ENCODE measurements around the gene INPP5J.
"Not testable (repeated sequence)": the region's sequence is repeated elsewhere in the genome, so short reads cannot be mapped to it uniquely, and the experiment has no call there.

Gene INPP5J

DNA sequence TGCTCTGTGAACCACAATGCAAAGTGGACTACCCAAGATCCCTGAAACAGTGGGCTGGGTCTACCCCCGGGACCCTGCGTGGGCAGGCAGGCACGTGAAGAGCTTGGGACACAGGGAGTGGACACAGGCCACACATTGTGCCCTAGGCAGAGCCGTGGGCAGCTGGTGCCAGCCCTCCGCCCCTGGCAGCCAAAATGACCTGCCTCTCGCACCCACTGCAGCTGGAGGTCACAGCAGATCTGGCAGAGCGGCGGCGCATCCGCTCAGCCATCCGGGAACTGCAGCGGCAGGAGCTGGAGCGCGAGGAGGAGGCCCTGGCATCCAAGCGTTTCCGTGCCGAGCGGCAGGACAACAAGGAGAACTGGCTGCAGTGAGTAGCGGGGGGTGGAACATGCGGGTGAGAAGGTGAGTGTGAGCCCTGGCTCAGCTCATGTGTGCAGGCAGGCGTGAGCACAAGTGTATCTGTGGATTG, 35.0 kb upstream of the INPP5J start:
- no peak for DNase-seq

DNA sequence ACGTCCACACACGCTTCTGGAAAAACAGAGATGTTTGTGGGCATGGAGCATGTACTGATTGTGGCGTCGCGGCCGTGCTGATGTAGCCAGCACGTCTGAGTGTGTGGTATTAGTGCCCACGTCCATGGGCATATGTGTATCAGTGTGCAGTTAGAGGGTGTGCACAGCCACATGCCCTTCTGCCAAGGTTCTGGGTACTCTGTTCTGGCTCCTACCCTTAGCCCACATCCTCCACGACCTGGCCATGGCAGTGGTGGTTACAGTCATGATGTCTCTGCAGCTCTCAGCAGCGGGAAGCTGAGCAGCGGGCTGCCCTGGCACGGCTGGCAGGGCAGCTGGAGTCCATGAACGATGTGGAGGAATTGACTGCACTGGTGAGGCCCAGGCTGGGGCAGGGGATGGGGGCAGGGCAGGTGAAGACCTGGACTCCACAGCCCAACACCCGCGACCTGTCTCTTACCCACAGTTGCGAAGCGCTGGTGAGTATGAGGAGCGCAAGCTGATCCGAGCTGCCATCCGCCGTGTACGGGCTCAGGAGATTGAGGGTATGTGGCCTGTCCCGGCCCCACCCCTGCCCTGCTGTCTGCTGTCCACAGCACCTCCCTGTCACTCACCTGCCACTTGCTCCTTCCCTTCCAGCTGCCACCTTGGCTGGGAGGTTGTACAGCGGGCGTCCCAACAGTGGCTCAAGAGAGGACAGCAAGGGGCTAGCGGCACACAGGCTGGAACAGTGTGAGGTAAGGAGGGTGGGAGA, 34.4 kb upstream of the INPP5J start:
- no peak for DNase-seq

DNA sequence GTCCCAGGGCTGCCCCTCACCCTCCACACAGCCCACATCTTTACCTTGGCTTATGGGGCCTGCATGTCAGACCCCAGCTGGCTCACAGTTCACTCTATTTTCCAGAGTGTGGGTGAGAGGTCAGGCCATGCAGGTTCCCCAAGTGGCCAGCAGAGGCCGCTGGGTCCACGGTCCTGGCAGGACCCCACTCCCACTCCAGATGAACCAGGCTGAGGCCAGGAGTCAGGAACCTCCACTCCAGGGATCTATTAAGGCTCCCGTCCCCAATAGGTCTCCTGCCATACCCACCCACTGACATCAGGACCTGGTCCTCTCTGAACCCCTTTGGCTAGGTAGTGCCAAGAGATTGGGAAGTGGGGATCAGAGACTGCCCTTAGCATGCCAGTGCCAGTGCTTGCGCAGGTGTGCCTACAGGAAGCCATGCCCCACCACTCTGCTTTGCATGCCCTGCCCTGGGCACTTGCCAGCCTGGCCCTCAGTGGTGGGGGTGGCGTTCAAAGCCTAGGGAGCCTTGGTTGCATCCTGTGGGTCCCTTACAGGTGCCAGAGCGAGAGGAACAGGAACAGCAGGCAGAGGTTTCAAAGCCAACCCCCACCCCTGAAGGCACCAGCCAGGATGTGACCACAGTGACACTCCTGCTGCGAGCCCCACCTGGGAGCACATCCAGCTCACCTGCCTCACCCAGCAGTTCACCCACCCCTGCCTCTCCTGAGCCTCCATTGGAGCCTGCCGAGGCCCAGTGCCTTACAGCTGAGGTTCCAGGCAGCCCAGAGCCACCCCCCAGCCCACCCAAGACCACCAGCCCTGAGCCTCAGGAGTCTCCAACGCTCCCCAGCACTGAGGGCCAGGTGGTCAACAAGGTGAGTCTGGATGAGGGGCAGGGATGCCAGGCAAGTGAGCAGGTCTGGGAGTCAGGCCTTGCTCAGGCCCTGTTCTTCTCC, 33.3 kb upstream of the INPP5J start:
- DNase-seq, result no peak

DNA sequence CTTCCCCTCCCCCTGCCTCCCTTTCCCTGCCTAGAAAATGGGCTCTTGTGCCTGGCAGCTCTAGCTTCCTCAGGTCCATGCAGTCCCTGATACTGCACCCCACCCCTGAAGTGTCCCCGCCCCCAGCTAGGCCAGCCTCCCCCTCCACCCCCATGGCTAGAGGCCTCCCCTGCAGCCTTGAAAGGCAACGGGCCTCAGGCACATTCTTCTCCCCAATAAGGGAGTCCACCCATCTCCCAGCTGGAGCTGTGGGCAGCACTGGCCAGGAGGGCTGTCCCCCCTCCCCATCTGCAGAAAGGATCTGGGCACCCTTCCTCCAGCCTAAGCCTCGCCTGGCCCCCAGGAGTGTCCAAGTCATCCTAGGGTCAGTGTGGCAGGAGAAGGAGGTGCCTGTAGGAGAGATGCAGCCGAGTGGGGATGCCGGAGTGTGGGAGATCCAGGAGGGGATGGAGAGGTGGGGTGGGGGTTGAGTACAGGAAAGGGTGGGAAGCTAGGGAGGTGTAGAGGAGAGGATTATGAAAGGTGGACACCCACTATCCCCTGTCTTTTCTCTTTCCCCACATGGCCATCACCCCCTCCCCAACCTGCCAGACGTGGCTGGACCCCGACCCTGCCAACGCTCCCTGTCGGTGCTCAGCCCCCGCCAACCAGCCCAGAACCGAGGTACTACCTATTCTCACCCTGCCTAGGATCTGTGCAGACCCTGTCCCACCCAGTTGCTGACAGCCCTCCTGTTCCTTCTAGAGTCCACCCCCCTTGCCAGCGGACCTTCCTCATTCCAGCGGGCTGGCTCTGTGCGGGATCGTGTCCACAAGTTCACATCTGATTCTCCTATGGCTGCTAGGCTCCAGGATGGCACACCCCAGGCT, 32.3 kb upstream of the INPP5J start:
- DNase-seq, result no peak

DNA sequence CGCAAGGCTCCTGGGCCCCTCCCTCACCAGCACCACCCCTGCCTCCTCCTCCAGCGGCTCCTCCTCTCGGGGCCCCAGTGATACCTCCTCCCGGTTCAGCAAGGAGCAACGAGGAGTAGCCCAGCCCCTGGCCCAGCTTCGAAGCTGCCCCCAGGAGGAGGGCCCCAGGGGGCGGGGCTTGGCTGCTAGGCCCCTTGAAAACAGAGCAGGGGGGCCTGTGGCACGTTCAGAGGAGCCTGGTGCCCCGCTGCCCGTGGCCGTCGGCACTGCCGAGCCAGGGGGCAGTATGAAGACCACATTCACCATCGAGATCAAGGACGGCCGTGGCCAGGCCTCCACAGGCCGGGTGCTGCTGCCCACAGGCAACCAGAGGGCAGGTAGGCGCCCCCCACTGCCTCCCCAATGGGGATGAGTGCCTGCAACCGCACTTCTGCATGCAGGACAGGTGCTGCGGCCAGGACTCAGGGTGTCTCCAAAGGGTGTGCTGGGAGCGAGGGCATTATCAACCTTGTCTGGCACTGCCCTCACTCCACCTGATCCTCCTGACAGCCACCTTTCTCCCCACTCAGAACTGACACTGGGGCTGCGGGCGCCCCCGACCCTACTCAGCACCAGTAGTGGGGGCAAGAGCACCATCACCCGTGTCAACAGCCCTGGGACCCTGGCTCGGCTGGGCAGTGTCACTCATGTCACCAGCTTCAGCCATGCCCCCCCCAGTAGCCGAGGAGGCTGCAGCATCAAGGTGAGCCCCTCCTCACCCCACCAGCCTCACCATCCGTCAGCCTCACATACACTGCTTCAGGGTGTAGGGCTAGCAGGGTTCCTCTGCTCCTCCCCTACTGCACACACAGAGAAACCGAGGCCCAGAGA, 31.4 kb upstream of the INPP5J start:
- no peak for DNase-seq

DNA sequence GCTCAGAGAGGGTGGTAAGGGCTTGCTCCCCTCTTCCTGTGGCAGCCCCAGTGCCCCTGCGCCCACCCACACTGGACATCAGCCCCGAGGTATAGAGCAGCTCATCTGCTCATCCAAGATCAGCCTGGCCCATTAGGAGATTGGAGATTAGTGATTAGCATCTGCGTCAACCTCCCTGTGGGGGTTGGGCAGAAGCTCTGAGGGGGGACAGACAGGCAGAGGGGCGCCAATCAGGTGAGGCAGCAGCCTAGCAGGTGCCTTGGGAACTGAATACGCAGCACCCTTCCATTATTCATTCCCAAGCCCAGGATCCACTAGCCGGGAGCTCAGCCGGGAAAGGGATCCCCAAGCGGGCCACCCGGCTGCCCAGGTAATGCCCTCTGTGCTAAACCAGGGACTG, 30.6 kb upstream of the INPP5J start:
- no peak for DNase-seq

DNA sequence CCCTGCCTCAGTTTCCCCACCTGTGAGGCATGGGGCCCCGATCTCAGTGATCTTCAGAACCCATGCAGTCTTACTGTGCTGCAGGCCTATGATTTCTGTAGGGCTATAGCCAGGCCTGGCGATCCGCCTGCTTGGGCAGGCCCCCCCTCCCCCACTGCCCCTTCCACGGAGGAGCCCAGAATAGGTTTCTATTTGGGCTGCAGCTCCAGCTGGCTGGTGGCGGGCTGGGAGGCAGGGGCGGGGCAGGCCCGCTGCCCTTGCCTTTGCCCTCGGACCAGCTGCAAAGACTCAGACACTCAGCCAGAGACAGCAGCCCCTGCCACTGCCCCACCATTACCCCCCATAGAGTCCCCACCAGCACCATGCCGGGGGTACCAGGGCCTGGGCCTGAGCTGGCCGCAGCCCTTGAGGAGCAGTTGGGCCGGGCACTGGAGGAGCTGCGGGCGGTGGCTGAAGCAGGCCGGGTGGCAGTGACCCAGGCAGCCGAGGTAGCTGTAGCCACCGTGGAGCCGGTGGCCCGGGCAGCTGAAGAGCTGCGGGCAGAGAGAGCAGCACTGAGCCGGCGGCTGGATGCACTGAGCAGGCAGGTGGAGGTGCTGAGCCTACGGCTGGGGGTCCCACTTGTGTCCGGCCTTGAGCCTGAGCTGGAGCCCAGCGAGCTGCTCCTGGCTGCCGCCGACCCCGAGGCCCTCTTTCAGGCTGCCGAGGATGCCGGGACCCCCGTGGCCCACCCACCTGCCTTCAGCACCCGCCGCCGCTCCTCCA, 29.5 kb upstream of the INPP5J start:
- DNase-seq, result no peak

DNA sequence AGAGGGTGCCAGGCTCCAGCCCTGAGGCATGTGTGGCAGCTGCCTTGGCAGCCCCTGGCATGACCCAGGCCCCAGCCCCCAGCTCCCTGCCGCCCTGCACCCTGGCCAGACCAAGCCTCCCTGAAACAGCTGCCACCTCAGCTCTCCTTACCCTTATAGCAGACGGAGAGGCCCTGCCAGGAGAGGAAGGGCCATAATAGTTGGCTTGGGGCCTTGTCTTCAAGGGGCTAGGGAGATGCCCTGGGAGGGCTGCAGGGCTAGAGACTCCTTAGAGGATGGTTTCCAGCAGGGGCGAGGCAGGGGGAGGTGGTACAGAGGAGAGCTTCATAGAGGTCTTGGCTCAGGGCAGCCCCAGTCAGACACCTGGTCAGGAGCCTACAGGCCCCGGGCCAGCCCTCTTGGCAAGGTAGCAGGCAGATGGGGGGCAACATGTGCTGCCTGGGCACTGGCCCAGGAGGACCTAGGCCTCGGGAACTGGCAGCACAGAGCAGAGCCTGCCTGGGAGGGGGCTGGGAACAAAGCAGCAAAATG, 28.7 kb upstream of the INPP5J start:
- DNase-seq, result no peak

DNA sequence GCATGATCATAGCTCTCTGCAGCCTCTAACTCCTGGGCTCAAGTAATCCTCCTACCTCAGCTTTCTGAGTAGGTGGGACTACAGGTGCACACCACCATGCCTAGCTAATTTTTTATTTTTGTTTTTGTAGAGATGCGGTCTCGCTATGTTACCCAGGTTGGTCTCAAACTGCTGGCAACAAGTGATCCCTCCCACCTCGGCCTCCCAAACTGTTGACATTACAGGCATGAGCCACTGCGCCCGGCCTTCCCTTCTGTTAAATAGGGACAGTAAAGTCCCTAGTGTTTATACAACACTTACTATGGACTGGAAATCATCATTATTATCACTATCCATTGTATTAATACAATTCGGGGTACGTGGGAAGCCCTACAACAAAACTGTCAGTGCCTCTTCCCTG, 28.0 kb upstream of the INPP5J start:
- DNase-seq, result no peak

DNA sequence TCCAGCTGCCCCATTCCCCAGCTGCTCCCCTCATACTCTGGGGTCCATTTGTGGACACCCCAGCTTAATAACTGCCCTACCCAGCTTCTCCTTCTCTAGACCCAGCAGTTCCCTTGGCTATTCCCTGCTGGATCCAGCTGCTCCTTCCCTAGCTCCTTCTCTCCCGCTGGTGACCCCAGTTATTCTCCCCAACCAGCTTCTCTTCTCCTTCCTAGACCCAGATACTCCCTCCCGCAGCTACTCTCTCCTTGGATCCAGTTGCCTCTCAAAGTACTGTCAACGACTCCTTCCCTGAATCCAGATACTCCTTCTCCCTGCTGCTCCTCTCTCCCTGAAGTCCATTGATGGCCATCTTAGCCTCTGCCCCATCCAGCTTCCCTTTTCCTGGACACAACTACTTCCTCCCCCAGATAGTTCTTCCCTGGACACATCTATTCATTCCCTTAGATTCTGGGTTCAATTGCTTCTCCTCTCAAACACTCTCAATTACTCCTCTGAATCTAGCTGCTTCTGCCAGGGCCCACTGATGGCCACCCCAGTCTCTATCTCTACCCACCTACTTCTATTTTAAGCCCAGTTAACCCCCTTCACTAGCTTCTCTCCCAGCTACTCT, 27.0 kb upstream of the INPP5J start:
- no peak for DNase-seq

DNA sequence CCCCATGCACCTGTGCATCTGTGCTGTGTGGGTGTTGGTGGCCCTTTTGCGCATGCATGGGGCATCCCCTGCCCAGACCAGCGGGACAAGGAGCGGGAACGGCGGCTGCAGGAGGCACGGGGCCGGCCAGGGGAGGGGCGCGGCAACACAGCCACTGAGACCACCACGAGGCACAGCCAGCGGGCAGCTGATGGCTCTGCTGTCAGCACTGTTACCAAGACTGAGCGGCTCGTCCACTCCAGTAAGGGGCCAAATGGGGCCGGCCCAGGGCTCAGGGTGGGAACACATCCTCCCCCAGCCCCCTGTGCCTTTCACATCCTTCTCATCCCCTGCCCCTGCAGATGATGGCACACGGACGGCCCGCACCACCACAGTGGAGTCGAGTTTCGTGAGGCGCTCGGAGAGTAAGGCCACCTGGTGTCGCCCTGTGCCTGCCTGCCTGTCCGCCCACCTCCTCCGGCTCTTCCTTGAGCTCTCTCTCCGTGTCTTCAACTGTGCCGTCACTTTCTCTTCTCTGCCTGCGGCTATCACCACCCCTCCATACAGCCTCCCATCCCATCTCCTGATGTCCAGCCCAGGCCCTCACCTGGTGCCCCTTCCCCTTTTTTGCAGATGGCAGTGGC, 26.0 kb upstream of the INPP5J start:
- DNase-seq, result no peak

DNA sequence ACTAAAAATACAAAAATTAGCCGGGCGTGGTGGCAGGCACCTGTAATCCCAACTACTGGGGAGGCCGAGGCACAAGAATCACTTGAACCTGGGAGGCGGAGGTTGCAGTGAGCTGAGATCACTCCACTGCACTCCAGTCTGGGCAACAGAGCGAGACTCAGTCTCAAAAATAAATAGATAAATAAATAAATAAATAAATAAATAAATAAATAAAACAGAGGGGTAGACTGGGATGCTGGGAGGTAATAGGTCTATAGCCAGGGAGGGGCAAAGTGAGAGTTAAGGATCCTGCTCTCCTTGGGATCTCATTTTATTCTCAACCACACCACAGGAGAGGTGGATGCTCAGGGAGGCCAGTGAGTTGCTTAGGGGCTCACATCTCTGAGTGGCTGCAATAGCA, 25.2 kb upstream of the INPP5J start:
- DNase-seq, result not testable (repeated sequence)

DNA sequence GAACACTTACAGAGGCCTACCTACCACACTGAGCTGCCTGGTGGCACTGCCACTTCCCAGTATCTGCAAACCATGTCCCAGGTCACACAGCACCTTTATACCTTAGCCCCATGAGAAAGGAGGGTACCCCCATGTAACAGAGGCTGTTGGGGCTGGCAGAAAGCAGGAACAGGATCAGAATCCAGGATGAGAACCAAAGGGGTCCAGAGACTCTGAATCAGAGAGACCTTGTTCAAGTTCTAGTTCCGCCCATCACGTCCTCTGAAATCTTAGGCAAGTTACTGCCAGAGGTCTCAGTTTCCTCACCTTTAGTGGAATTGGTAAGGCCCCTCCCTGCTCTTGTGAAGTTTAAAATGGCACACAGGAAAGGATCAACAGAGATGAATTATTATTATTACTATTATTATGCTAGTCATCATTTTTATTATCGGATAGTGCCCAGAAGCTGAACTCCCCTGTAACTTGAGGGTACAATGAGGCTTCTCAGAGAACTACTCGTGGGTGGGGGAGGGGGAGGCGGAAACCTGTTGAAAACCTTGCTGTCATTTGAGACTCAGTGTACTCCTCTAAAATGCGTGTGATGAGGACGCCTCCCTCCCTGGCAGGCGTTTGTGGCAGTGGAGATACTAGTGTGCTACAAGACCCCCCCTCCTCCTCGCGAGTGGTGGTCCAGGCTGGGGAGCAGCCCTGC, 24.7 kb upstream of the INPP5J start:
- DNase-seq, result no peak

DNA sequence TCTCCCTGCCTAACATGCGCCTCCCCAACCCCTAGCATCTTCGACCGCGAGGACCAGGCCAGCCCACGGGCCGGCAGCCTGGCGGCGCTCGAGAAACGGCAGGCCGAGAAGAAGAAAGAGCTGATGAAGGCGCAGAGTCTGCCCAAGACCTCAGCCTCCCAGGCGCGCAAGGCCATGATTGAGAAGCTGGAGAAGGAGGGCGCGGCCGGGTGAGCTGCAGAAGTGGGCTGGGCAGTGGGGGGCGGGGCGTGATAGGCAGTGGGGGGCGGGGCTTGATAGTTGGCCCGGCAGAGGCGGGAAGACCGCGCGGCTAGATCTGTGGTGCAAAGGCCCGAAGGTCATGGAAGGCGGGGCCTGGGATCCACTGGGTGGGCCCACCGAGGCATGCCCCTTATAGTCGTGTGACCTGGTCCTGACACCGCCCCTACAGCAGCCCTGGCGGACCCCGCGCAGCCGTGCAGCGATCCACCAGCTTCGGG, 24.1 kb upstream of the INPP5J start:
- no peak for DNase-seq

DNA sequence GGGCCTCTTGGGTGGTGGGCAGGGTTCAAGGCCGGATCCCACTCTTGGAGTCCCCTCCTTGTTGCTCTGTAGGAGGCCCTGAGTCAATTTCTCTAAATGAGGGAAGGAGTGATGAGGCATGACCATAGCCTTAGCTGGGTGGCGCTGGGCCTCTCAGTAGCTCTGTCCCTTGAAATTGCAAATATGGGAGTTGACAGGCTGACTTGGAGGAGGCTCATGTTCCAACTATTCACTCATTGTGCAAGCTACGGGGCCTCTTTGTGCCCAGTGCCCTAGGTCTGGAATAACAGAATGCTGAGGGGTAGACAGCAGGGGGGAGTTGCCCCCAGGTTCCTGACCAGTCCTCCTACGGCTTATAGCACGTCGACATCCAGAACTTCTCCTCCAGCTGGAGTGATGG, 23.4 kb upstream of the INPP5J start:
- DNase-seq, result no peak

DNA sequence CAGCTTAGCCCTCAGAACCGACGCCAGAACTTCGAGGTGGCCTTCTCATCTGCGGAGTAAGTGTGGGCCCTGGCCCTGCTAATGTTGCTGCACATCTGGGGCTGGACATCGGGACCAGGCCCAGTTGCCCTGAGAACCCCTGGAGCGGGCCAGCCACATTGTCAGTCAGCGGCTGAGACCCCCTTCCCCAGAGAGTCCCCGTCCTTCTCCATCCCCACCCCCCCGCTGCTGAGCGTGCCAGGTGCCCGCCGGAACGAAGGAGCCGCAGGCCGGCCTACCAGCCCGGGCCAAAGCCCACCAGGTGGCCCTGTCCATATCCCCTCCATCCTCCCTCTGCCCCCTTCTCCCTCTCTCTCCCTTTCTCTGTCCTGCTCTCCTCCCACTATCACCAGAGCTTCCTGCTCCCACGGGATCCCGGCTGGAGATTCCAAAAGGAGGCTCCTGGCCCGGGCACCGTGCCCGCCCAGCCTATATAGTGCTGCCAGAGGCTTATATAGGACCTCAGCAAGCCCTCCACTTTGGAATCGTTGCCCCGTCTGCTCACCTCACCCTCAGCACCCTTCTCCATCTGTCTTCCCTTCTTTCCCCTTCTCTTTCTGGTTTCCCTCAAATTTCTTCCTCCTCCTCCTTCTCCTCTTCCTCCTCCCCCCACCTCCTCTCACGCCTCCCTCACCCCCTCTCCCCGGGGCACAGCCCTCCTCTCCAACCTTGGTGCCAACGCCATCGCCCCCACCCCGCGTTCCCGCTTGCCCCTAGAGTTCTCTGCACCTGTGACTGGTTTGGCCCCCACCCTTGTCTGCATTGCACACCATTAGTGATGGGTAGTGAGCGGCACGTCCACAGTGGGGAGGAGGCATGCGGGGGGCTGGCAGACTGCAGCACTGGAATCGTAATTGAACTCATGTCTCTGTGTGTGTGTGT, 22.7 kb upstream of the INPP5J start:
- DNase-seq, result no peak

DNA sequence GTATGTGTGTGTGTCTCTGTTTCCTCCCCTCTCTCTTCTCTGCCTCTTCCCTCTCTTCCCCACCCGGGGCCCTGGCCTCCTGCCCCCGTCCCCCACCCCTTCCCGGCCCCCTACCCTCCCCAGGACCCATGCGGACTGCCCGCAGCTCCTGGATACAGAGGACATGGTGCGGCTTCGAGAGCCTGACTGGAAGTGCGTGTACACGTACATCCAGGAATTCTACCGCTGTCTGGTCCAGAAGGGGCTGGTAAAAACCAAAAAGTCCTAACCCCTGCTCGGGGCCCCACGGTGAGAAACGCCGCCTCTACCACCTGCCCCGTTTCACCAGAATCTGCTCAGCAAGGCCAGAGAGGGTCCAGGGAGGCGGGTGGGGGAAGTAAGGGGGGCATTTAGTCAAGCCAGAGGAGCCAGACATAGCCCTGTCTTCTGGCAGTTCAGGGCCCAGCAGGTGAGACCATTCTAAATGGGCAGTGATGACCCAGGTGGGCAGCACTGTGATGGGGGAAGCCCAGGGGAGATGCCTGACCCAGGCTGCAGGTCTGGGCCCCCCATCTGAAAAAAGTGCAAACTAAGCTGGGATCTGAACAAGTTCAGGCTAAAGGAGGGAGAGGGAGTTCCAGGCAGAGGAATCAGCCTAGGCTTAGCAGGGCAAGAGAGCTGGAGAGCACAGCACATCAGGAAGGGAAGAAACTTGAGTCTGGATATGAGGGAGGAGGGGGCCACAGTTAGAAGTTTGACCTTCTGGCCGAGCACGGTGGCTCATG, 21.8 kb upstream of the INPP5J start:
- no peak for DNase-seq

Measured in COR-L47 (cell line).